T-cell (primary cell): Measurements from ENCODE around the gene CAD. TPM values are rescaled to one million over a fixed set of nuclear protein-coding genes. Genes with fewer than 3 reads are reported as not detected.
"Not testable (repeated sequence)": the region's sequence is repeated elsewhere in the genome, so short reads cannot be mapped to it uniquely, and the experiment has no call there.

Source experiments
- ATAC-seq, 4 experiments: fragments of 200-7000 bp in 3 of 4; fragments of 150-1000 bp in 1 of 4; cut with Tn5 transposase; replicated peaks in 1 of 4; 1 replicate in 3 of 4; 2 replicates in 1 of 4; pipeline ENCODE4 v1.10.0; 2021; ENCODE audit warnings: moderate library complexity in 3 of 4, mild to moderate bottlenecking in 2 of 4, moderate number of reproducible peaks in 1 of 4
- CTCF ChIA-PET, 2 donors: fragments of 300-600 bp; sonication (Branson Sonifier 250); formaldehyde crosslinking; loops; one replicate each; lab custom pipeline; 2022; ENCODE audit warnings: antibody characterized with exemption in 2 of 2; lab: Charles Lee
- POLR2A ChIA-PET, 2 donors: fragments of 300-600 bp; sonication (Branson Sonifier 250); formaldehyde crosslinking; loops; one replicate each; lab custom pipeline; 2022; ENCODE audit warnings: antibody characterized with exemption in 2 of 2; lab: Charles Lee
- DNase-seq, 35 experiments: peaks; one replicate each; pipeline versions ENCODE4 v3.0.0 to v3.0.0-alpha.2; 2013 to 2023
- H3K27ac ChIP-seq: one replicate; pipeline ENCODE4 v1.5.1; 2013; ENCODE audit warnings: low read length
- H3K27me3 ChIP-seq, 2 experiments: replicated peaks in 1 of 2; 1 replicate in 1 of 2; 2 replicates in 1 of 2; pipeline versions ENCODE4 v1.6.1 to v1.7.0; 2013; ENCODE audit warnings: low read length in 1 of 2, mixed read lengths in 1 of 2; ENCODE audit not compliant: control insufficient read depth in 2 of 2, insufficient read depth in 2 of 2; ENCODE audit errors: extremely low read depth in 1 of 2
- H3K36me3 ChIP-seq, 2 donors: 1 replicate in 1 of 2; 2 replicates in 1 of 2; pipeline versions ENCODE4 v1.6.1 to v1.7.0; 2013; ENCODE audit warnings: low read length in 1 of 2; ENCODE audit not compliant: control insufficient read depth in 2 of 2, insufficient read depth in 1 of 2; ENCODE audit errors: extremely low read depth in 1 of 2
- H3K4me1 ChIP-seq, 2 experiments: 1 replicate in 1 of 2; 2 replicates in 1 of 2; pipeline versions ENCODE4 v1.6.1 to v1.7.0; 2013; ENCODE audit warnings: low read length in 2 of 2, mixed read lengths in 1 of 2; ENCODE audit not compliant: insufficient read depth in 2 of 2, control insufficient read depth in 1 of 2; ENCODE audit errors: extremely low read depth in 1 of 2
- H3K4me3 ChIP-seq, 2 donors: 1 replicate in 1 of 2; 2 replicates in 1 of 2; pipeline versions ENCODE4 v1.5.1 to v1.7.0; 2013; ENCODE audit warnings: mild to moderate bottlenecking in 2 of 2, low read length in 1 of 2, moderate library complexity in 1 of 2; ENCODE audit not compliant: control insufficient read depth in 1 of 2; ENCODE audit errors: extremely low read depth in 1 of 2
- H3K9me3 ChIP-seq: 2 replicates; pipeline ENCODE4 v1.7.0; 2013
- H3K27ac Mint-ChIP-seq, 2 donors: one replicate each; pipeline ENCODE4 v1.8.0; 2020 to 2021; ENCODE audit warnings: mild to moderate bottlenecking in 2 of 2, mixed read lengths in 2 of 2
- H3K27me3 Mint-ChIP-seq, 2 donors: one replicate each; pipeline ENCODE4 v1.8.0; 2021 to 2022; ENCODE audit warnings: mixed read lengths in 2 of 2
- H3K36me3 Mint-ChIP-seq: one replicate; pipeline ENCODE4 v1.8.0; 2021; ENCODE audit warnings: mixed read lengths
- H3K4me1 Mint-ChIP-seq, 3 donors: one replicate each; pipeline ENCODE4 v1.8.0; 2020 to 2022; ENCODE audit warnings: mixed read lengths in 3 of 3, mild to moderate bottlenecking in 1 of 3
- H3K4me3 Mint-ChIP-seq, 3 donors: one replicate each; pipeline ENCODE4 v1.8.0; 2020 to 2022; ENCODE audit warnings: mild to moderate bottlenecking in 3 of 3, mixed read lengths in 3 of 3, moderate library complexity in 3 of 3
- H3K9me3 Mint-ChIP-seq, 3 donors: one replicate each; pipeline ENCODE4 v1.8.0; 2020 to 2022; ENCODE audit warnings: mixed read lengths in 3 of 3
- WGBS: methylation state at CpG from one replicate; pipeline ENCODE4 v1.1.5; 2013; ENCODE audit warnings: missing lambda C conversion rate; ENCODE audit not compliant: insufficient coverage; 5-methylcytosine and 5-hydroxymethylcytosine counted together
- total RNA-seq, 35 experiments: library from RNA in 6 of 35; stranded (reverse) in 6 of 35; fragments of 120-200 nt in 1 of 35; gene quantifications; one replicate each; pipeline versions ENCODE4 v1.2.1 to v1.2.4 and lab custom pipeline; 2013 to 2026

The CAD gene
- total RNA-seq, 5 donors from 2014 or later (not counting 1 experiment from before 2014, with no cell fraction given): 38.5 to 78.2 (median 65.4) TPM

DNA sequence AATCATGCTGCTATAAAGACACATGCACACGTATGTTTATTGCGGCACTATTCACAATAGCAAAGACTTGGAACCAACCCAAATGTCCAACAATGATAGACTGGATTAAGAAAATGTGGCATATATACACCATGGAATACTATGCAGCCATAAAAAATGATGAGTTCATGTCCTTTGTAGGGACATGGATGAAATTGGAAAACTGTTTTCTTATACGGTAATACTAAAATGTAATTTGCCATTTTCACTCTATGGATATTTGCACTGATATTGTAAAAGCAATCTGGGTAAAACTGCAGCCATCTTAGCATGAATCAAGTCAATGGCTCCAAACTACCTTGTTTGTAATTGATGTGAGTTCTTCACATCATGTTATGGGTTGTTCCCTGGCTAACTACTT is 21.4 kb upstream of the CAD start:
- WGBS: no CpG with 5 or more reads among the region's 3 CpGs
- not testable (repeated sequence) for ATAC-seq

DNA sequence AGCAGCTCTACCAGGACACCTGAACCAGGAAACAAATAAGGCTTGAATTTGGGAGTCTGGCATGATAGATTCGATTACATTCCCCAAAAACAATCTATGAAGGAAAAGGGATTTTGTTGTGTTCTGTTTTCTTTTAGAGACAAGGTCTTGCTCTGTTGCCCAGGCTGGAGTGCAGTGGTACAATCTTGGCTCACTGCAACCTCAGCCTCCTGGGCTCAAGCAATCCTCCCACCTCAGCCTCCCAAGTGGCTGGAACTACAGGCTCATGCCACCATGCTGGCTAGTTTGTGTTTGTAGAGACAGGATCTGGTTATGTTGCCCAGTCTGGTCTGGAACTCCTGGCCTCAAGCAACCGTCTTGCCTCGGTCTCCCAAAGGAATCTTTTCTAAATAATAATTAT is 19.1 kb upstream of the CAD start:
- H3K27me3 ChIP-seq, H3K27me3 Mint-ChIP-seq, H3K4me3 Mint-ChIP-seq, H3K4me1 Mint-ChIP-seq, H3K4me3 ChIP-seq, H3K9me3 ChIP-seq, H3K27ac Mint-ChIP-seq, H3K4me1 ChIP-seq, ATAC-seq, H3K27ac ChIP-seq, DNase-seq, H3K9me3 Mint-ChIP-seq, CTCF ChIA-PET, POLR2A ChIA-PET: not testable (repeated sequence)
- H3K36me3 ChIP-seq: peaks cover 0 to 28% of the 10 kb centered on the region in 2 donors
- peaks cover 16% of the 10 kb centered on the region for H3K36me3 Mint-ChIP-seq
- WGBS: no CpG with 5 or more reads among the region's 3 CpGs

More for the DNA sequence above, 21.4 kb upstream of the CAD start:
- H3K4me3 Mint-ChIP-seq, H3K9me3 Mint-ChIP-seq, H3K27me3 Mint-ChIP-seq, H3K27me3 ChIP-seq, POLR2A ChIA-PET, H3K27ac ChIP-seq, H3K4me3 ChIP-seq, H3K36me3 Mint-ChIP-seq, CTCF ChIA-PET, H3K27ac Mint-ChIP-seq, H3K4me1 ChIP-seq, DNase-seq, H3K9me3 ChIP-seq, H3K4me1 Mint-ChIP-seq: not testable (repeated sequence)
- peaks cover 0 to 10% of the 10 kb centered on the region in 2 donors for H3K36me3 ChIP-seq

DNA sequence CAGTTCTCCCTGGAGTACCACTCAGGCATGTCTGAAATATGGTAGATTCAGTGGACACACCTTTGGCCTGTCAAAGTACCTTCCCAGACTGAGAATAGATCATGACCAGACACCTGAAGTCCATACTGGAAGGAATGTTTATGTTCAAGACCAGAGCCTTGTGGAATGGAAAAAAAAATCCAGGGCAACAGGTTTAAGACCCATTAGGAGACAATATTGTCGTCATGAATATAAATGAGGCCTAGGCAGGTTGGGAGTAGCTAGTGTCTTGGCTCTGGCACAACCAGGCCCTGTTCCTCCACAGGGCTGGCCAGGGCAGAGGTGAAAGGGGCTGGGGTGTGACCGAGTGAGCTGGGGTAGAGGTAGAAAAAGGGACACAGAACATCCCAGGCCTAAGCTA is 18.5 kb upstream of the CAD start:
- no peaks in the 10 kb centered on the region for H3K27me3 ChIP-seq
- Mint-ChIP-seq H3K9me3 (no peaks in the 10 kb centered on the region), H3K4me3 (no peak overlapping the region), H3K4me1 (no peaks in the 10 kb centered on the region), H3K27ac (no peak overlapping the region), H3K36me3 (peaks cover 21% of the 10 kb centered on the region), H3K27me3 (no peaks in the 10 kb centered on the region)
- peaks cover 1 to 34% of the 10 kb centered on the region in 2 donors for H3K36me3 ChIP-seq
- no peak for ATAC-seq
- H3K4me1 ChIP-seq: no peaks in the 10 kb centered on the region
- CTCF ChIA-PET: no interaction called here
- WGBS: 96% methylated on average over 2 of the region's 2 CpGs
- POLR2A ChIA-PET: no interaction called here
- no peak for DNase-seq
- no peak overlapping the region for H3K4me3 ChIP-seq
- no peak overlapping the region for H3K27ac ChIP-seq
- no peaks in the 10 kb centered on the region for H3K9me3 ChIP-seq

DNA sequence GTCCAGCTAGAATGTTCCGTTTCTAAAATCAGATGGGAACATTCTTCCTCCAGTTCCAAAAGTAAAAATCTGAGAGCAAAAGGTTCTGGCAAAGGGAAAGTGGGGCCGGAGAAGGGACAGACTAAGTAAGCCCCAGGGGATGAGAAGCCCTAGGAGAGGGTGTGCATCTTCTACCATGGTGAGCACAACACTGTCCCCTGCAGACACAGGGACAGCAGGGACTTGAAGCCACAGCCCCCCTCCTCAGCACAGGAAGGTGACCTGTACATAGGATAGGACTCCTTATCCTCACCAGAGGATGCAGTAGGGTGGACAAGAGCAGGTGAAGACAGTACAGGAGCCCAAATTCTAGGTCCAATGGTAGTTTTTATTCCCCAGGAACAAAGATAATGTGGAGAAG is 17.9 kb upstream of the CAD start:
- ChIA-PET POLR2A (no interaction called here), CTCF (no interaction called here)
- Histone ChIP-seq H3K36me3 (peaks cover 7 to 39% of the 10 kb centered on the region in 2 donors), H3K27ac (no peak overlapping the region), H3K9me3 (no peaks in the 10 kb centered on the region), H3K4me1 (no peaks in the 10 kb centered on the region), H3K4me3 (no peak overlapping the region), H3K27me3 (no peaks in the 10 kb centered on the region)
- Mint-ChIP-seq H3K36me3 (peaks cover 21% of the 10 kb centered on the region), H3K4me3 (no peak overlapping the region), H3K27me3 (no peaks in the 10 kb centered on the region), H3K27ac (no peak overlapping the region), H3K9me3 (no peaks in the 10 kb centered on the region), H3K4me1 (no peaks in the 10 kb centered on the region)
- WGBS: 100% methylated on average over 1 of the region's 2 CpGs
- ATAC-seq: peak in 1 of 4 experiments; percentile 8
- no peak for DNase-seq

DNA sequence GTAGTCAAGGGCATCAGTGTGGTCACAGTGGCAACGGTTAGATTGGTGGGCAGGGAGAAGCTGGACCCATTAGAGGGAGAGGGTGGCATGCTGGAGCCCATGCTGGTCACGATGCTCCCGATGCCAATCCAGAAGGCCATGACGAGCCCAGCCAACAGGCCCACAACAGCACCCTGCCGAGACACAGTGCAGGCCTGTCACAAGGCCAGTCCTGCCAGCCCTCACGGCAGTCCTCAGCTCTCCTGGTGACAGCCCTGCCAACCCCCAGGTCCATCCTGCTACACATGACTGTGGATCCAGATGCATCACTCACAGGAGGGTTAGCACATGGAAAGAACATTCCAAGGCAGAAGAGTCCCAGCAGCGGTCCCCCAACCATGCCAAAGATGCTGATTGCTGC is 15.5 kb upstream of the CAD start:
- 87% methylated on average over 6 of the region's 7 CpGs for WGBS
- H3K27me3 Mint-ChIP-seq: no peaks in the 10 kb centered on the region
- Histone ChIP-seq H3K27me3 (no peaks in the 10 kb centered on the region), H3K4me3 (no peak overlapping the region), H3K36me3 (peaks cover 8 to 63% of the 10 kb centered on the region in 2 donors), H3K27ac (no peak overlapping the region), H3K4me1 (no peaks in the 10 kb centered on the region), H3K9me3 (no peaks in the 10 kb centered on the region)
- DNase-seq: no peak
- POLR2A ChIA-PET: no interaction called here
- peaks cover 0 to 11% (median 3%) of the 10 kb centered on the region in 3 donors for H3K4me1 Mint-ChIP-seq
- H3K27ac Mint-ChIP-seq: no peak overlapping the region
- H3K9me3 Mint-ChIP-seq: no peaks in the 10 kb centered on the region
- H3K36me3 Mint-ChIP-seq: peaks cover 38% of the 10 kb centered on the region
- CTCF ChIA-PET: no interaction called here
- ATAC-seq: no peak
- no peak overlapping the region for H3K4me3 Mint-ChIP-seq

DNA sequence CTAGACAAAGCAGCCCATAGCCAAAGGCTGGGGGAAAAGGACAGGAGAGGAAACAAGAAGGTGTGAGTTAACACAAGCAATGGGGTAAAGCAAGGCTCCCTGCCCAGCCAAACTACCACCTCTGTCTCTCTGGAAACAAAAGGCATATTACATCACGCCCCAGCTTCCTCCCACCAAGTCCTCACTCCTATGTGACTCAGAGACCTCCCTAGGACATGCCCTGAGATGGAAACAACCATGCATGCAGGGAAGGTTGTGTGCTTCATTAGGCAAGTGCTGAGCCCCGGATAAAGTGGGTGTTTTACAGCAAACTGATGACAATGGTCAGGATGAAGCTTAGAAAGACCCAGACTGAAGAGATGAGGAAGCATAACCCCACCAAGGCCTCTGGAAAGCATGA is 14.3 kb upstream of the CAD start:
- Histone ChIP-seq H3K9me3 (no peaks in the 10 kb centered on the region), H3K4me1 (no peaks in the 10 kb centered on the region), H3K27me3 (no peaks in the 10 kb centered on the region), H3K36me3 (peaks cover 12 to 75% of the 10 kb centered on the region in 2 donors), H3K4me3 (no peak overlapping the region), H3K27ac (no peak overlapping the region)
- WGBS: 80% methylated on average over 2 of the region's 2 CpGs
- CTCF ChIA-PET: no interaction called here
- H3K27ac Mint-ChIP-seq: no peak overlapping the region
- no peak for DNase-seq
- H3K27me3 Mint-ChIP-seq: no peaks in the 10 kb centered on the region
- peaks cover 45% of the 10 kb centered on the region for H3K36me3 Mint-ChIP-seq
- POLR2A ChIA-PET: no interaction called here
- ATAC-seq: no peak
- H3K4me1 Mint-ChIP-seq: peaks cover 3 to 11% (median 6%) of the 10 kb centered on the region in 3 donors
- H3K4me3 Mint-ChIP-seq: no peak overlapping the region
- no peaks in the 10 kb centered on the region for H3K9me3 Mint-ChIP-seq

DNA sequence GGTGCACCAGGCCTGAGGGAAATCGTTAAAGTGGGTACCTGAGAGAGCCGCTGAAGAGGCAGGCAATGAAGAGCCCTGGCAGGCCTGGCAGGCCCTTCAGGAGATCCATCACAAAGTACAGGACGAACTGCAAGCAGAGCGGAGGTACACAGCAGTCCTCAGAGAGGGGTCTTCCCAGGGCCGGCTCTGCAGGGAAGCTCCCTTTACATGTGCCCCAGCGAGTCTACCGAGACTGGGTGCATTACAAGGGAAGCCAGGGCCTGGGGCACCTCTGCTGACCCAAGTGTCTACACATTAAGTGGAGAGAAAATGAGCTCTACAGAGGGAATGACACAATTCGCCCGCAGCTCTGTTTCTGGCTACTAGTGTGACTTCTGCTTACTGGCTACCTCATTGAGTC is 13.4 kb upstream of the CAD start:
- H3K36me3 ChIP-seq: peaks cover 12 to 81% of the 10 kb centered on the region in 2 donors
- no peak overlapping the region for H3K27ac Mint-ChIP-seq

More for the DNA sequence above, 13.4 kb upstream of the CAD start:
- ATAC-seq (no peak), DNase-seq (no peak)
- CTCF ChIA-PET: interaction anchor here (0.5 to 0.6 kb wide), 2 partner anchors 32 to 1709 kb away, joined by 3 read pairs; no protein-coding TSS in a partner anchor
- H3K27me3 Mint-ChIP-seq: no peaks in the 10 kb centered on the region
- no peak overlapping the region for H3K4me3 Mint-ChIP-seq
- WGBS: 98% methylated on average over 9 of the region's 9 CpGs
- peaks cover 50% of the 10 kb centered on the region for H3K36me3 Mint-ChIP-seq
- peaks cover 3 to 11% (median 6%) of the 10 kb centered on the region in 3 donors for H3K4me1 Mint-ChIP-seq
- POLR2A ChIA-PET: interaction anchor here in 1 of 2 donors (0.6 kb wide), 1 partner anchor 225 kb away, joined by 8 read pairs; no protein-coding TSS in a partner anchor
- no peaks in the 10 kb centered on the region for H3K4me1 ChIP-seq
- no peaks in the 10 kb centered on the region for H3K9me3 Mint-ChIP-seq
- no peaks in the 10 kb centered on the region for H3K9me3 ChIP-seq
- H3K4me3 ChIP-seq: no peak overlapping the region
- H3K27ac ChIP-seq: no peak overlapping the region
- H3K27me3 ChIP-seq: no peaks in the 10 kb centered on the region
